Fibroblast of lung (primary cell): ENCODE data around the gene CAMKMT. TPM values are rescaled to one million over a fixed set of nuclear protein-coding genes. Genes with fewer than 3 reads are reported as not detected.

Experiments used
- DNase-seq, 2 donors: peaks; one replicate each; pipeline versions ENCODE4 v3.0.0 to v3.0.0-alpha.2; 2010; ENCODE audit warnings: low read depth in 2 of 2
- H2AFZ ChIP-seq: 2 replicates; pipeline ENCODE4 v1.5.1; 2012; ENCODE audit warnings: low read length, control low read depth, inconsistent platforms
- H3K27ac ChIP-seq: 2 replicates; pipeline ENCODE4 v1.5.1; 2011; ENCODE audit warnings: low read length, control low read depth; ENCODE audit not compliant: insufficient read depth
- H3K27me3 ChIP-seq: 2 replicates; pipeline ENCODE4 v1.5.1; 2011; ENCODE audit warnings: mild to moderate bottlenecking, low read length; ENCODE audit not compliant: control insufficient read depth, insufficient read depth
- H3K36me3 ChIP-seq: 2 replicates; pipeline ENCODE4 v1.5.1; 2011; ENCODE audit warnings: low read length; ENCODE audit not compliant: control insufficient read depth, insufficient read depth
- H3K4me1 ChIP-seq: 2 replicates; pipeline ENCODE4 v1.5.1; 2011; ENCODE audit warnings: low read length; ENCODE audit not compliant: control insufficient read depth, insufficient read depth; ENCODE audit errors: extremely low read depth
- H3K4me2 ChIP-seq: 2 replicates; pipeline ENCODE4 v1.5.1; 2011; ENCODE audit warnings: low read length, control low read depth; ENCODE audit not compliant: insufficient read depth; ENCODE audit errors: extremely low read depth
- H3K4me3 ChIP-seq, 4 experiments: fragments of 200-600 bp in 1 of 4; sonication (generic) in 1 of 4; replicated peaks in 1 of 4; 2 replicates each; pipeline ENCODE4 v1.5.1; 2011 to 2016; ENCODE audit warnings: low read length in 4 of 4, low read depth in 3 of 4, mild to moderate bottlenecking in 3 of 4, control low read depth in 2 of 4, inconsistent platforms in 1 of 4, mixed read lengths in 1 of 4; ENCODE audit not compliant: insufficient read depth in 1 of 4; ENCODE audit errors: control extremely low read depth in 1 of 4
- H3K79me2 ChIP-seq: 2 replicates; pipeline ENCODE4 v1.5.1; 2012; ENCODE audit warnings: mild to moderate bottlenecking, low read length, inconsistent platforms; ENCODE audit not compliant: control insufficient read depth, insufficient read depth
- H3K9ac ChIP-seq: 2 replicates; pipeline ENCODE4 v1.5.1; 2011; ENCODE audit warnings: mild to moderate bottlenecking, low read length, control low read depth; ENCODE audit not compliant: insufficient read depth
- H3K9me3 ChIP-seq: 2 replicates; pipeline ENCODE4 v1.5.1; 2012; ENCODE audit warnings: low read depth, low read length; ENCODE audit not compliant: control insufficient read depth, insufficient read depth
- H4K20me1 ChIP-seq: 2 replicates; pipeline ENCODE4 v1.5.1; 2011; ENCODE audit warnings: low read length; ENCODE audit not compliant: control insufficient read depth, insufficient read depth; ENCODE audit errors: extremely low read depth
- EZH2 ChIP-seq: IDR thresholded peaks from 2 replicates; pipeline ENCODE4 v1.5.1; 2012; ENCODE audit warnings: low read length, control low read depth, mild to moderate bottlenecking; ENCODE audit errors: missing control alignments
- polyA plus RNA-seq, 2 donors: library from polyadenylated mRNA; depleted of rRNA in 1 of 2; stranded (reverse) in 1 of 2; unstranded in 1 of 2; fragments of >200 nt; gene quantifications; 2 replicates each; pipeline ENCODE4 v1.2.1, GENCODE V29; 2011 to 2012; ENCODE audit warnings: missing spikeins in 1 of 2
- total RNA-seq: library from RNA; depleted of rRNA; stranded (reverse); fragments of >200 nt; gene quantifications from 2 replicates; pipeline ENCODE4 v1.2.1, GENCODE V29; 2014
- TF ChIP-seq, protein P1 (sequence below), 2 donors: IDR thresholded peaks in 1 of 2; conservative IDR thresholded peaks in 1 of 2; 1 replicate in 1 of 2; 2 replicates in 1 of 2; pipeline ENCODE4 v1.5.1; 2011 to 2012; ENCODE audit warnings: low read length in 2 of 2, control low read depth in 1 of 2, inconsistent platforms in 1 of 2, low read depth in 1 of 2, mild to moderate bottlenecking in 1 of 2

CAMKMT gene
- total and polyA plus RNA-seq, 2 donors (not counting 1 experiment from before 2014, with no cell fraction given), result 7.9 to 11.6 TPM

DNA sequence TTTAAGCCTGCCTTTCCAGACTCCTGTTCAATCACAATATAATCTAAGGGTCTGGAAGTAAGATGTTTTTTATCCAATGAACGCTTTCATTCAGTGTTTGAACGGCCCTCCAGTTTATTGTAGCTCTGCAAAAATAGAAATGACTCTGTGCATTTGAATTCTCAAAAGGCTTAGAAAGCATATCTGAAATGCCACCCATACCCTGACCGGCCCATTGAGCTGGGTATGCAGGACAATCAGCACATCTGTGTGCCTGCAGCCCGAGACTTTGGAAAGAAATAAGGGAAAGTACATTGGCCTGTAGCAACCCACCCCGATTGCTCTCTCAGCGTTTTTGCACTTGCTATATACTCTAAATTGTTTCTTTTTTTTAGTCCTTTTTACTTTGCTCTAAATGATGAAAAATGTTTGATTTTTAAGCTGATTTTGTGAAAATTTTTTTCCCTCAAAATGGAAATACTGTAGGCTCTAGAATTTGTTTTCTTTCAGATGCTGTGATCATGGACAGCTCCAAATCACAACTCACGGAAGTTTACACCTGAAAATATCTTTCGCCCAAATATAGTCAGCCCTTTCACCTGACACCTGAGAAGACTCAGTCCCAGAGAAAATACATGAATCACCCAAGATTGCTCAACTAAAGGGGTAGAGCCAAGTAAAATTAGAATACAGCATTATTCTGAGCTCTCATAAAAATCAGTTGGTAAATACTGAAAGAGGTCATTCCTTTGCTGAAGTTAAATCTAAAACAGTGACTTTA, 385.3 kb downstream of the CAMKMT start:
- Histone ChIP-seq H3K4me1 (no peaks in the 10 kb centered on the region), H3K9me3 (no peaks in the 10 kb centered on the region), H3K4me2 (no peak overlapping the region), H3K27ac (no peak overlapping the region), H3K4me3 (no peak overlapping the region), H3K9ac (no peak overlapping the region), H2AFZ (no peak overlapping the region), H3K36me3 (no peaks in the 10 kb centered on the region), H3K79me2 (no peaks in the 10 kb centered on the region), H4K20me1 (no peaks in the 10 kb centered on the region), H3K27me3 (no peaks in the 10 kb centered on the region)
- TF ChIP-seq, protein P1, sequence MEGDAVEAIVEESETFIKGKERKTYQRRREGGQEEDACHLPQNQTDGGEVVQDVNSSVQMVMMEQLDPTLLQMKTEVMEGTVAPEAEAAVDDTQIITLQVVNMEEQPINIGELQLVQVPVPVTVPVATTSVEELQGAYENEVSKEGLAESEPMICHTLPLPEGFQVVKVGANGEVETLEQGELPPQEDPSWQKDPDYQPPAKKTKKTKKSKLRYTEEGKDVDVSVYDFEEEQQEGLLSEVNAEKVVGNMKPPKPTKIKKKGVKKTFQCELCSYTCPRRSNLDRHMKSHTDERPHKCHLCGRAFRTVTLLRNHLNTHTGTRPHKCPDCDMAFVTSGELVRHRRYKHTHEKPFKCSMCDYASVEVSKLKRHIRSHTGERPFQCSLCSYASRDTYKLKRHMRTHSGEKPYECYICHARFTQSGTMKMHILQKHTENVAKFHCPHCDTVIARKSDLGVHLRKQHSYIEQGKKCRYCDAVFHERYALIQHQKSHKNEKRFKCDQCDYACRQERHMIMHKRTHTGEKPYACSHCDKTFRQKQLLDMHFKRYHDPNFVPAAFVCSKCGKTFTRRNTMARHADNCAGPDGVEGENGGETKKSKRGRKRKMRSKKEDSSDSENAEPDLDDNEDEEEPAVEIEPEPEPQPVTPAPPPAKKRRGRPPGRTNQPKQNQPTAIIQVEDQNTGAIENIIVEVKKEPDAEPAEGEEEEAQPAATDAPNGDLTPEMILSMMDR (conservative IDR thresholded peaks at IDR 0.05 in 1 of 2, IDR thresholded peaks at IDR 0.05 in 1 of 2; ENCODE audit: low read depth in 1 of 2, low read length in 2 of 2), result no peak
- no peak for TF ChIP-seq EZH2
- no peak for DNase-seq

- Histone ChIP-seq H3K27ac (no peak overlapping the region), H3K36me3 (no peaks in the 10 kb centered on the region), H3K9me3 (no peaks in the 10 kb centered on the region), H3K4me3 (no peak overlapping the region), H3K79me2 (no peaks in the 10 kb centered on the region), H2AFZ (no peak overlapping the region), H3K9ac (no peak overlapping the region), H4K20me1 (no peaks in the 10 kb centered on the region), H3K4me1 (no peaks in the 10 kb centered on the region), H3K27me3 (no peaks in the 10 kb centered on the region), H3K4me2 (no peak overlapping the region)
- no peak for TF ChIP-seq EZH2
- TF ChIP-seq, protein P1 (conservative IDR thresholded peaks at IDR 0.05 in 1 of 2, IDR thresholded peaks at IDR 0.05 in 1 of 2; ENCODE audit: low read depth in 1 of 2, low read length in 2 of 2), result no peak
- DNase-seq, result no peak
Measured at GRCh38 chr2:44747794-44748193, 386.0 kb downstream of the CAMKMT start.

DNA sequence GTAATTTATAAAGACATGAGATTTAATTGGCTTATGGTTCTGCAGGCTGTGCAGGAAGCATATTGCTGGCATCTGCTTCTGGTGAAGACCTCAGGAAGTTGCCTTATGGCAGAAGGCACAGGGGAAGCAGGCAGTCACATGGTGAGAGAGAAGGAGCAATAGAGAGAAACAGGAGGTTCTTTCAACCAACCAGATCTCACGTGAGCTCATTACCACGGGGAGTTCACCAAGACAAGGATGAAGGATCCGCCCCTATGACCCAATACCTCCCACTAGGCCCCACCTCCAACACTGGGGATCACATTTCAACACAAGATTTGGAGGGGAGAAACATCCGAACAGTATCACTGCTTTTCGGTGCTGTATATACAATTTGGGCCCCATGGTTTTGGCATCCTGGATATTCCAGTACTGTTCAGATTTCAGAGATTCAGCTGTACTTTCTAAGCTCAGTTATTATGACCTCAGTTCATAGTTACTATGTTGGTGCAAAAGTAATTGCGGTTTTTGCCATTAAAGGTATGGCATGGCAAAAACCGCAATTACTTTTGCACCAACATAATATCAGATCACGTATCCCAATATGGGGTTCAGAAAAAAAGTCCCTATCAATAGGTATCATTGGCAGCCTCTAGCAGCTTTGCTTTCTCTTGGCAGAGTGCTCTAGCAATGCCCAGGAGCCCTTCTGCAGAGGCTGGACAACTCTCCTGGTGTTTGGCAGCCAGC, 390.2 kb downstream of the CAMKMT start:
- Histone ChIP-seq H3K79me2 (no peaks in the 10 kb centered on the region), H3K36me3 (no peaks in the 10 kb centered on the region), H3K4me3 (no peak overlapping the region), H3K9me3 (no peaks in the 10 kb centered on the region), H2AFZ (no peak overlapping the region), H3K27me3 (no peaks in the 10 kb centered on the region), H4K20me1 (no peaks in the 10 kb centered on the region), H3K27ac (no peak overlapping the region), H3K9ac (no peak overlapping the region), H3K4me2 (no peak overlapping the region), H3K4me1 (no peaks in the 10 kb centered on the region)
- DNase-seq, result no peak
- no peak for TF ChIP-seq EZH2
- TF ChIP-seq, protein P1 (conservative IDR thresholded peaks at IDR 0.05 in 1 of 2, IDR thresholded peaks at IDR 0.05 in 1 of 2; ENCODE audit: low read depth in 1 of 2, low read length in 2 of 2), result no peak
